Naive thymus-derived CD4-positive, alpha-beta T cell (primary cell): Measurements from ENCODE around the gene PARN. TPM values are rescaled to one million over a fixed set of nuclear protein-coding genes. Genes with fewer than 3 reads are reported as not detected.
"Not testable (repeated sequence)": the region's sequence is repeated elsewhere in the genome, so short reads cannot be mapped to it uniquely, and the experiment has no call there.

Experiments used
- ATAC-seq: fragments of 150-1000 bp; cut with Tn5 transposase; 2 replicates; pipeline ENCODE4 v1.10.0; 2021; ENCODE audit warnings: mild to moderate bottlenecking, moderate library complexity
- CTCF ChIA-PET: fragments of 350-600 bp; sonication (Branson Sonifier 250); formaldehyde crosslinking; loops from one replicate; lab custom pipeline; 2021; ENCODE audit warnings: antibody characterized with exemption; lab: Charles Lee
- POLR2A ChIA-PET: fragments of 350-600 bp; sonication (Branson Sonifier 250); formaldehyde crosslinking; loops from one replicate; lab custom pipeline; 2021; ENCODE audit warnings: antibody characterized with exemption, inconsistent platforms; lab: Charles Lee
- DNase-seq, 9 donors: peaks; one replicate each; pipeline versions ENCODE4 v3.0.0 to v3.0.0-alpha.2; 2020 to 2022; ENCODE audit warnings: mixed read lengths in 1 of 9
- H3K27ac ChIP-seq: one replicate; pipeline ENCODE4 v1.7.0; 2013; ENCODE audit warnings: mild to moderate bottlenecking, low read depth, low read length, moderate library complexity
- H3K27me3 ChIP-seq, 2 donors: one replicate each; pipeline ENCODE4 v1.7.0; 2013; ENCODE audit warnings: low read length in 2 of 2, mild to moderate bottlenecking in 2 of 2, moderate library complexity in 2 of 2; ENCODE audit not compliant: control insufficient read depth in 2 of 2, insufficient read depth in 2 of 2
- H3K36me3 ChIP-seq, 3 experiments: 1 replicate in 2 of 3; 2 replicates in 1 of 3; pipeline ENCODE4 v1.7.0; 2013; ENCODE audit warnings: low read length in 3 of 3, mild to moderate bottlenecking in 3 of 3, moderate library complexity in 1 of 3; ENCODE audit not compliant: insufficient read depth in 3 of 3, control insufficient read depth in 2 of 3
- H3K4me1 ChIP-seq, 2 donors: one replicate each; pipeline ENCODE4 v1.7.0; 2013; ENCODE audit warnings: low read length in 2 of 2, mild to moderate bottlenecking in 2 of 2, moderate library complexity in 1 of 2; ENCODE audit not compliant: control insufficient read depth in 2 of 2, insufficient read depth in 2 of 2
- H3K4me3 ChIP-seq: 2 replicates; pipeline ENCODE4 v1.7.0; 2013; ENCODE audit warnings: mild to moderate bottlenecking, low read length
- H3K9me3 ChIP-seq, 3 experiments: 1 replicate in 2 of 3; 2 replicates in 1 of 3; pipeline ENCODE4 v1.7.0; 2013; ENCODE audit warnings: low read length in 3 of 3; ENCODE audit not compliant: control insufficient read depth in 2 of 3
- H3K27ac Mint-ChIP-seq, 9 donors: one replicate each; pipeline ENCODE4 v1.8.0; 2020 to 2022; ENCODE audit warnings: mixed read lengths in 9 of 9, mild to moderate bottlenecking in 8 of 9, moderate library complexity in 5 of 9, inconsistent platforms in 2 of 9
- H3K27me3 Mint-ChIP-seq, 5 donors: one replicate each; pipeline ENCODE4 v1.8.0; 2021 to 2022; ENCODE audit warnings: mixed read lengths in 5 of 5, mild to moderate bottlenecking in 1 of 5
- H3K36me3 Mint-ChIP-seq, 5 donors: one replicate each; pipeline ENCODE4 v1.8.0; 2020 to 2022; ENCODE audit warnings: mixed read lengths in 5 of 5, mild to moderate bottlenecking in 3 of 5, inconsistent platforms in 1 of 5
- H3K4me1 Mint-ChIP-seq, 7 donors: one replicate each; pipeline ENCODE4 v1.8.0; 2020 to 2022; ENCODE audit warnings: mixed read lengths in 7 of 7, mild to moderate bottlenecking in 3 of 7, inconsistent platforms in 1 of 7
- H3K4me3 Mint-ChIP-seq, 10 donors: one replicate each; pipeline ENCODE4 v1.8.0; 2020 to 2022; ENCODE audit warnings: mild to moderate bottlenecking in 10 of 10, mixed read lengths in 10 of 10, moderate library complexity in 6 of 10, inconsistent platforms in 2 of 10
- H3K9me3 Mint-ChIP-seq, 11 donors: one replicate each; pipeline ENCODE4 v1.8.0; 2020 to 2022; ENCODE audit warnings: mixed read lengths in 11 of 11, mild to moderate bottlenecking in 4 of 11, inconsistent platforms in 1 of 11, moderate library complexity in 1 of 11
- intact Hi-C, 2 donors: fragments of 100-400 bp; cut with micrococcal nuclease; formaldehyde crosslinking; loops; one replicate each; pipeline ENCODE4 v1.15.1; 2023
- polyA plus RNA-seq, 2 donors: library from polyadenylated mRNA; unstranded; fragments of 300-500 nt; fragmentation: Illumina TruSeq; gene quantifications; one replicate each; pipeline ENCODE4 v1.2.3, GENCODE V29; 2021
- total RNA-seq, 6 experiments: library from RNA in 5 of 6; stranded (reverse) in 5 of 6; gene quantifications; 1 replicate in 5 of 6; 2 replicates in 1 of 6; pipeline ENCODE4 v1.2.3 and lab custom pipeline; 2021 to 2026

PARN gene
- total and polyA plus RNA-seq, 7 experiments from 2014 or later, result 41.6 to 51.4 (median 46.9) TPM

- Histone ChIP-seq H3K27ac (no peak overlapping the region), H3K4me1 (no peaks in the 10 kb centered on the region), H3K27me3 (no peaks in the 10 kb centered on the region), H3K9me3 (no peaks in the 10 kb centered on the region), H3K4me3 (no peak overlapping the region), H3K36me3 (peaks cover 3 to 75% (median 13%) of the 10 kb centered on the region in 3 experiments)
- H3K4me1 Mint-ChIP-seq, result peaks cover 0 to 14% (median 0%) of the 10 kb centered on the region in 7 donors
- ATAC-seq (no peak), DNase-seq (no peak)
- no peak overlapping the region for H3K27ac Mint-ChIP-seq
- H3K9me3 Mint-ChIP-seq, result no peaks in the 10 kb centered on the region
- H3K4me3 Mint-ChIP-seq, result no peak overlapping the region
- CTCF ChIA-PET, result interaction anchor here (1.5 kb wide), 1 partner anchor 13 kb away, joined by 3 read pairs; no protein-coding TSS in a partner anchor
- POLR2A ChIA-PET, result interaction anchor here (1.0 kb wide), 1 partner anchor 43 kb away, joined by 3 read pairs; the partner anchor contains the start of gene PARN
- H3K27me3 Mint-ChIP-seq, result no peaks in the 10 kb centered on the region
- intact Hi-C loops, result no loop called here
- peaks cover 17 to 59% (median 22%) of the 10 kb centered on the region in 5 donors for H3K36me3 Mint-ChIP-seq
Observed at GRCh38 chr16:14586637-14587305, 43.3 kb downstream of the PARN start.

DNA sequence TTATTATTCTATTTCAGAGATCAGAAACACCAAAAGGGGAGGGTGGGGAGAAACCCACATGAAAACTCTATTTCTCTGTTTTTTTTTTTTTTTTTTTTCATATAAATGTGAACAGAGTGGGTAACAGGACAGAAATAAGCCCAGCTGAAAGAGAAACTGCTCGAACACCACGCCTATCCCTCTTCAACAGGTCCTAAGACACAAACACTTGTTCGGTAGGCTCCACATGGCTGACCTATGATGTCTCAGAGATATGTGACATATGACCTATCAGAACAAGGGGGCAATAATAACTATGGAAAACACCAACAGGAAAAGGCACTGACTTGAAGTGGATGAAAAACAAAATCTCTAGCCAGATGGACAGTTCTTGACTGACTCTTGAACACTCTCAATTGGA is 44.8 kb downstream of the PARN start:
- H3K36me3 ChIP-seq, result peaks cover 8 to 81% (median 18%) of the 10 kb centered on the region in 3 experiments
- no peaks in the 10 kb centered on the region for H3K9me3 ChIP-seq
- no peak overlapping the region for H3K4me3 ChIP-seq
- DNase-seq, result no peak
- CTCF ChIA-PET, result interaction anchor here (0.6 kb wide), 1 partner anchor 9 kb away, joined by 4 read pairs; no protein-coding TSS in a partner anchor
- no peak for ATAC-seq
- POLR2A ChIA-PET, result no interaction called here
- intact Hi-C loops, result no loop called here
- no peaks in the 10 kb centered on the region for H3K27me3 ChIP-seq
- Mint-ChIP-seq H3K27ac (peak overlapping the region in 1 of 9 donors; percentile 20), H3K36me3 (peaks cover 14 to 60% (median 25%) of the 10 kb centered on the region in 5 donors), H3K27me3 (no peaks in the 10 kb centered on the region), H3K4me1 (peaks cover 0 to 14% (median 0%) of the 10 kb centered on the region in 7 donors), H3K9me3 (no peaks in the 10 kb centered on the region), H3K4me3 (no peak overlapping the region)
- H3K27ac ChIP-seq, result no peak overlapping the region
- H3K4me1 ChIP-seq, result no peaks in the 10 kb centered on the region

DNA sequence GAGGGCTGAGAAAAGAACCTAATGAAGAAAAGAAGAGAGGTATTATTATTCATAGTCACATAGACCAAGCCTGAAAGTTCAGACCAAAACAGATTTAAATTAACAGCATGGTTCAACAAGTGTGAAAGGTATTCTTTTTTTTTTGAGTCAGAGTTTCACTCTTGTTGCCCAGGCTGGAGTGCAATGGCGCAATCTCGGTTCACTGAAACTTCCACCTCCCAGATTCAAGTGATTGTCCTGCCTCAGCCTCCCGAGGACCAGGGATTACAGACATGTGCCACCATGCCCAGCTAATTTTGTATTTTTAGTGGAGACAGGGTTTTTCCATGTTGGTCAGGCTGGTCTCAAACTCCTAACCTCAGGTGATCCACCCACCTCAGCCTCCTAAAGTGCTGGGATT is 49.1 kb downstream of the PARN start:
- H3K27ac ChIP-seq, H3K27me3 Mint-ChIP-seq, ATAC-seq, H3K9me3 ChIP-seq, H3K27me3 ChIP-seq, intact Hi-C loops, DNase-seq, H3K9me3 Mint-ChIP-seq, H3K4me3 ChIP-seq, POLR2A ChIA-PET, H3K27ac Mint-ChIP-seq, H3K4me1 ChIP-seq, H3K4me1 Mint-ChIP-seq, H3K4me3 Mint-ChIP-seq: not testable (repeated sequence)
- peaks cover 9 to 80% (median 19%) of the 10 kb centered on the region in 3 experiments for H3K36me3 ChIP-seq
- H3K36me3 Mint-ChIP-seq, result peaks cover 17 to 65% (median 22%) of the 10 kb centered on the region in 5 donors
- CTCF ChIA-PET, result interaction anchor here (0.6 kb wide), 1 partner anchor 264 kb away, joined by 4 read pairs; no protein-coding TSS in a partner anchor

- Mint-ChIP-seq H3K4me1 (no peaks in the 10 kb centered on the region), H3K27me3 (no peaks in the 10 kb centered on the region), H3K27ac (no peak overlapping the region), H3K36me3 (peaks cover 28 to 74% (median 35%) of the 10 kb centered on the region in 5 donors), H3K9me3 (peaks cover 0 to 3% (median 0%) of the 10 kb centered on the region in 11 donors), H3K4me3 (no peak overlapping the region)
- ChIA-PET CTCF (interaction anchor here (0.6 kb wide), 1 partner anchor 845 kb away, joined by 3 read pairs; no protein-coding TSS in a partner anchor), POLR2A (no interaction called here)
- Histone ChIP-seq H3K36me3 (peaks cover 9 to 83% (median 18%) of the 10 kb centered on the region in 3 experiments), H3K27me3 (no peaks in the 10 kb centered on the region), H3K4me1 (no peaks in the 10 kb centered on the region), H3K4me3 (no peak overlapping the region), H3K9me3 (no peaks in the 10 kb centered on the region), H3K27ac (no peak overlapping the region)
- intact Hi-C loops, result no loop called here
- DNase-seq (no peak), ATAC-seq (no peak)
Observed at GRCh38 chr16:14579266-14579665, 50.8 kb downstream of the PARN start.

GRCh38 chr16:14576532-14576931 is 53.5 kb downstream of the PARN start:
- Histone ChIP-seq H3K36me3 (peaks cover 7 to 67% (median 9%) of the 10 kb centered on the region in 3 experiments), H3K27me3 (no peaks in the 10 kb centered on the region), H3K9me3 (no peaks in the 10 kb centered on the region), H3K4me3 (no peak overlapping the region), H3K4me1 (no peaks in the 10 kb centered on the region), H3K27ac (no peak overlapping the region)
- ATAC-seq (no peak), DNase-seq (no peak)
- H3K9me3 Mint-ChIP-seq, result peaks cover 0 to 3% (median 0%) of the 10 kb centered on the region in 11 donors
- H3K27ac Mint-ChIP-seq, result no peak overlapping the region
- ChIA-PET POLR2A (no interaction called here), CTCF (no interaction called here)
- intact Hi-C loops, result no loop called here
- H3K27me3 Mint-ChIP-seq, result no peaks in the 10 kb centered on the region
- no peak overlapping the region for H3K4me3 Mint-ChIP-seq
- peaks cover 0 to 5% (median 0%) of the 10 kb centered on the region in 7 donors for H3K4me1 Mint-ChIP-seq
- peaks cover 23 to 76% (median 47%) of the 10 kb centered on the region in 5 donors for H3K36me3 Mint-ChIP-seq

GRCh38 chr16:14576069-14576468 is 54.0 kb downstream of the PARN start:
- H3K4me3 ChIP-seq, result no peak overlapping the region
- no peak overlapping the region for H3K27ac Mint-ChIP-seq
- intact Hi-C loops, result no loop called here
- H3K4me3 Mint-ChIP-seq, result no peak overlapping the region
- H3K9me3 ChIP-seq, result no peaks in the 10 kb centered on the region
- ChIA-PET POLR2A (no interaction called here), CTCF (interaction anchor here (0.6 to 1.2 kb wide), 2 partner anchors 9 to 325 kb away, joined by 3 to 4 read pairs; no protein-coding TSS in a partner anchor)
- H3K36me3 ChIP-seq, result peaks cover 5 to 63% (median 7%) of the 10 kb centered on the region in 3 experiments
- no peaks in the 10 kb centered on the region for H3K27me3 ChIP-seq
- H3K27me3 Mint-ChIP-seq, result no peaks in the 10 kb centered on the region
- no peak for ATAC-seq
- peaks cover 0 to 5% (median 0%) of the 10 kb centered on the region in 7 donors for H3K4me1 Mint-ChIP-seq
- no peaks in the 10 kb centered on the region for H3K4me1 ChIP-seq
- H3K9me3 Mint-ChIP-seq, result peaks cover 0 to 3% (median 0%) of the 10 kb centered on the region in 11 donors
- H3K36me3 Mint-ChIP-seq, result peaks cover 23 to 76% (median 47%) of the 10 kb centered on the region in 5 donors
- H3K27ac ChIP-seq, result no peak overlapping the region
- no peak for DNase-seq
